Hepatocyte (in vitro differentiated cells): ENCODE measurements around the gene TTLL10.
"Not testable (repeated sequence)": the region's sequence is repeated elsewhere in the genome, so short reads cannot be mapped to it uniquely, and the experiment has no call there.

Experiments
- CTCF ChIP-seq: fragments of 200-600 bp; sonication (generic); IDR thresholded peaks from 2 replicates; pipeline ENCODE4 v1.5.1; 2016; ENCODE audit warnings: antibody characterized with exemption, mild to moderate bottlenecking; ENCODE audit not compliant: poor library complexity
- EZH2 ChIP-seq: fragments of 200-600 bp; sonication (generic); IDR thresholded peaks from 2 replicates; pipeline ENCODE4 v1.6.1; 2016; ENCODE audit warnings: antibody characterized with exemption, mild to moderate bottlenecking, borderline replicate concordance
- EZH2phosphoT487 ChIP-seq: fragments of 200-600 bp; sonication (generic); IDR thresholded peaks from one replicate; pipeline ENCODE4 v1.6.1; 2018; ENCODE audit warnings: antibody characterized with exemption, mild to moderate bottlenecking, low read depth, moderate library complexity; ENCODE audit not compliant: unreplicated experiment, severe bottlenecking

DNA sequence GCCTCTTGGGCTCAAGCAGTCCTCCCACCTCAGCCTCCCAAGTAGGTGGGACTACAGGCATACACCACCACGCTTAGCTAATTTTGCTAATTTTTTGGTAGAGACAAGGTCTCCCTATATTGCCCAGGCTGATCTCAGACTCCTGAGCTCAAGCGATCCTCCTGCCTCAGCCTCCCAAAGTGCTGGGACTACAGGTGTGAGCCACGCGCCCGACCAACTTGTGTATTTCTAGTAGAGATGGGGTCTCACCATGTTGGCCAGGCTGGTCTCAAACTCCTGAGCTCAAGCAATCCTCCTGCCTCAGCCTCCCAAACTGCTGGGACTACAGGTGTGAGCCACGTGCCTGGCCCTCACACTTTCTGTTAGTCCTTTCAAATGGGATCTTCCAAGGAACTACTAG, 22.0 kb downstream of the TTLL10 start:
- not testable (repeated sequence) for TF ChIP-seq CTCF, EZH2, EZH2phosphoT487
